GM19240 (cell line): Measurements from ENCODE around the gene B4GALT2.

ENCODE experiments used
- DNase-seq: peaks from one replicate; pipeline ENCODE4 v3.0.0; 2011; ENCODE audit warnings: low spot score; ENCODE audit not compliant: insufficient read length

B4GALT2 gene

GRCh38 chr1:43946236-43947060, 32.6 kb upstream of the B4GALT2 start, which contains the start of gene IPO13:
Gene IPO13 (plus strand): TSS chr1:43946950. CDS start chr1:43947601, 651 bp downstream.
- DNase-seq, result peak; percentile 99

- peak; percentile 38 for DNase-seq
These were observed 31.7 kb upstream of the B4GALT2 start for GRCh38 chr1:43947061-43947873.

GRCh38 chr1:43947874-43948437, 31.1 kb upstream of the B4GALT2 start:
- no peak for DNase-seq

GRCh38 chr1:43949678-43950077, 29.3 kb upstream of the B4GALT2 start:
- no peak for DNase-seq

GRCh38 chr1:43951021-43951985, 27.7 kb upstream of the B4GALT2 start:
- no peak for DNase-seq

GRCh38 chr1:43952731-43953346, 26.2 kb upstream of the B4GALT2 start:
- DNase-seq, result no peak

GRCh38 chr1:43953361-43953760, 25.6 kb upstream of the B4GALT2 start:
- no peak for DNase-seq

GRCh38 chr1:43954036-43954435, 25.0 kb upstream of the B4GALT2 start:
- no peak for DNase-seq

GRCh38 chr1:43956234-43956633, 22.8 kb upstream of the B4GALT2 start:
- no peak for DNase-seq

GRCh38 chr1:43957407-43958040, 21.5 kb upstream of the B4GALT2 start:
- DNase-seq, result no peak

- DNase-seq, result no peak
These were observed 20.4 kb upstream of the B4GALT2 start for GRCh38 chr1:43958351-43959255.

GRCh38 chr1:43960798-43961197, 18.2 kb upstream of the B4GALT2 start:
- DNase-seq, result no peak

- DNase-seq, result no peak
These were observed 17.3 kb upstream of the B4GALT2 start for GRCh38 chr1:43961692-43962091.

GRCh38 chr1:43962324-43962723, 16.7 kb upstream of the B4GALT2 start:
- no peak for DNase-seq

- no peak for DNase-seq
These were observed 16.0 kb upstream of the B4GALT2 start for GRCh38 chr1:43963006-43963405.

- no peak for DNase-seq
These were observed 15.1 kb upstream of the B4GALT2 start for GRCh38 chr1:43963890-43964289.

GRCh38 chr1:43965316-43965715, 13.7 kb upstream of the B4GALT2 start:
- DNase-seq, result no peak

- no peak for DNase-seq
These were observed 10.6 kb upstream of the B4GALT2 start for GRCh38 chr1:43968348-43968948.

- no peak for DNase-seq
These were observed 9.6 kb upstream of the B4GALT2 start for GRCh38 chr1:43969416-43969745.
